Pancreas (tissue), 10 donors: ENCODE results near the gene LRRC75A. TPM values are rescaled to one million over a fixed set of nuclear protein-coding genes. Genes with fewer than 3 reads are reported as not detected.
A peak's percentile ranks its signal among the peaks of the same experiment; 100 is the strongest.
"Not testable (repeated sequence)": the region's sequence is repeated elsewhere in the genome, so short reads cannot be mapped to it uniquely, and the experiment has no call there.

Source experiments
- ATAC-seq, 4 donors: fragments of 200-7000 bp; cut with Tn5 transposase; one replicate each; pipeline versions ENCODE4 v1.8.0 to v1.9.1; 2020; ENCODE audit warnings: mild to moderate bottlenecking in 4 of 4, moderate library complexity in 4 of 4
- DNase-seq, 6 donors: peaks; one replicate each; pipeline ENCODE4 v3.0.0-alpha.2; 2020
- FAIRE-seq: peaks from 2 replicates; lab custom pipeline; 2012; peaks lifted over from hg19 to GRCh38; lab: Jason Lieb, UNC
- H3K27ac ChIP-seq, 4 donors: fragments of 200-600 bp; sonication (generic); 1 replicate in 3 of 4; 2 replicates in 1 of 4; pipeline versions ENCODE4 v1.5.0 to v1.8.0; 2020
- H3K27me3 ChIP-seq, 4 donors: fragments of 200-600 bp; one replicate each; pipeline ENCODE4 v1.8.0; 2021
- H3K36me3 ChIP-seq, 3 donors: fragments of 200-600 bp; sonication (generic) in 1 of 3; one replicate each; pipeline versions ENCODE4 v1.5.0 to v1.8.0; 2020 to 2021
- H3K4me1 ChIP-seq, 3 donors: fragments of 200-600 bp; one replicate each; pipeline ENCODE4 v1.8.0; 2021
- H3K4me3 ChIP-seq, 4 donors: fragments of 200-600 bp; sonication (generic) in 2 of 4; one replicate each; pipeline versions ENCODE4 v1.5.0 to v1.8.0; 2020 to 2021
- H3K9me3 ChIP-seq, 4 donors: fragments of 200-600 bp; one replicate each; pipeline ENCODE4 v1.8.0; 2021
- WGBS, 2 donors: extraction: QIAGEN DNeasy Blood & Tissue Kit; methylation state at CpG; one replicate each; pipeline ENCODE4 v1.1.7; 2013; 5-methylcytosine and 5-hydroxymethylcytosine counted together
- intact Hi-C, 3 donors: fragments of 100-400 bp; cut with DNase I; formaldehyde crosslinking; loops; one replicate each; pipeline versions ENCODE4 v1.11.1 to v1.14.2; 2022
- polyA plus RNA-seq, 2 donors: library from polyadenylated mRNA; stranded (reverse); fragments of 200-250 nt; gene quantifications; one replicate each; pipeline ENCODE4 v1.2.3, GENCODE V29; 2013
- total RNA-seq, 6 donors: library from RNA; stranded (reverse); fragmentation: NEBNext Ultra II Directional in 4 of 6; extraction: Animal tissue kit (Norgen Biotek cat#: 25700) in 4 of 6; gene quantifications; one replicate each; pipeline versions ENCODE4 v1.2.1 to v1.2.4, GENCODE V29; 2021 to 2023
- TF ChIP-seq, protein P1 (sequence below), 4 donors: fragments of 200-600 bp; sonication (generic) in 3 of 4; IDR thresholded peaks; one replicate each; pipeline versions ENCODE4 v1.5.0 to v1.8.0; 2021; ENCODE audit warnings: antibody characterized with exemption in 4 of 4
- donor health status: healthy with polysubstance abuse.
- donor health status: DM: no; HTN: no; CAD: no; lungs with moderate emphysema.
- donor health status: DM: no; HTN: no; CAD: no.
- donor health status: control.
- donor health status: control.
- donor health status: Bipolar disorder and iron deficiency.
- donor health status: DM: yes; HTN: yes; CAD: no.
- donor health status: DM: no; HTN: no; CAD: no.
- donor health status: DM: no; HTN: no; CAD: no.
- donor health status: DM: yes; HTN: yes; CAD: no.

The LRRC75A gene
- total and polyA plus RNA-seq, 8 donors = 0.95 to 4.0 (median 2.0) TPM

DNA sequence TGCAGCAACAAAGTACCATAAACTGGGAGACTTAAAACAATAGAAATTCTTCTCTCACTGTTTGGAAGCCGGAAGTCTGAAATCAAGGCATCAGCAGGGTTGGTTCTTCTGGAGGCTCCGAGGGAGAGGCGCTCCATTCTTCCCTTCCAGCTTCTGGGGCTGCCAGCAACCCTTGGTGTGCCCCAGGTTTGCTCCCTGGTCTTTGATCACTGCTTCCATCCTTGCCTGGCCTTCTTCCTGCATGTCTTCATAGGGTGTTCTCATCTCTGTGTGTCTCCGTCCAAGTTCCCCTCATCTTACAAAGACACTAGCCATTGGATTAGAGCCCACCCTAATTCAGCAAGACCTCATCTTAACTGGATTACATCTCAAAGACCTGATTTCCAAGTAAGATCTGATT, 35.3 kb upstream of the LRRC75A start:
- TF ChIP-seq, protein P1, sequence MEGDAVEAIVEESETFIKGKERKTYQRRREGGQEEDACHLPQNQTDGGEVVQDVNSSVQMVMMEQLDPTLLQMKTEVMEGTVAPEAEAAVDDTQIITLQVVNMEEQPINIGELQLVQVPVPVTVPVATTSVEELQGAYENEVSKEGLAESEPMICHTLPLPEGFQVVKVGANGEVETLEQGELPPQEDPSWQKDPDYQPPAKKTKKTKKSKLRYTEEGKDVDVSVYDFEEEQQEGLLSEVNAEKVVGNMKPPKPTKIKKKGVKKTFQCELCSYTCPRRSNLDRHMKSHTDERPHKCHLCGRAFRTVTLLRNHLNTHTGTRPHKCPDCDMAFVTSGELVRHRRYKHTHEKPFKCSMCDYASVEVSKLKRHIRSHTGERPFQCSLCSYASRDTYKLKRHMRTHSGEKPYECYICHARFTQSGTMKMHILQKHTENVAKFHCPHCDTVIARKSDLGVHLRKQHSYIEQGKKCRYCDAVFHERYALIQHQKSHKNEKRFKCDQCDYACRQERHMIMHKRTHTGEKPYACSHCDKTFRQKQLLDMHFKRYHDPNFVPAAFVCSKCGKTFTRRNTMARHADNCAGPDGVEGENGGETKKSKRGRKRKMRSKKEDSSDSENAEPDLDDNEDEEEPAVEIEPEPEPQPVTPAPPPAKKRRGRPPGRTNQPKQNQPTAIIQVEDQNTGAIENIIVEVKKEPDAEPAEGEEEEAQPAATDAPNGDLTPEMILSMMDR (IDR thresholded peaks at IDR 0.05) = no peak
- H3K4me3 ChIP-seq = no peak overlapping the region
- intact Hi-C loops = loop anchor here (10.0 kb wide), 2 partner anchors 72 to 162 kb away; no protein-coding TSS in a partner anchor
- H3K27me3 ChIP-seq = no peaks in the 10 kb centered on the region
- 71 to 84% methylated on average over 4 of the region's 4 CpGs for WGBS, 2 donors
- H3K4me1 ChIP-seq = no peaks in the 10 kb centered on the region
- no peaks in the 10 kb centered on the region for H3K9me3 ChIP-seq
- no peak overlapping the region for H3K27ac ChIP-seq
- no peak for DNase-seq
- no peaks in the 10 kb centered on the region for H3K36me3 ChIP-seq
- FAIRE-seq = no peak
- ATAC-seq = no peak

DNA sequence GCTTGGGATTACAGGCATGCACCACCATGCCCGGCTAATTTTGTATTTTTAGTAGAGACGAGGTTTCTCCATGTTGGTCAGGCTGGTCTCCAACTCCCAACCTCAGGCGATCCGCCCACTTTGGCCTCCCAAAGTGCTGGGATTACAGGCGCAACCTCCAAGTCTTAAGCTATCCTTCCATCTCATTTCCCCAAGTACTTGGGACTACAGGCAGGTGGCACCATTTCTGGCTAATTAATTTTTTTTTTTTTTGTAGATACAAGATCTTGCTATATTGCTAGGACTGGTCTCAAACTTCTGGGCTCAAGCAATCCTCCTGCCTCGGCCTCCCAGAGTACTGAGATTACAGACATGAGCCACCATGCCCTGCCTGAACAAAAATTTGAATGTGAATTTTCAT, 33.6 kb upstream of the LRRC75A start:
- not testable (repeated sequence) for H3K9me3 ChIP-seq, H3K4me3 ChIP-seq, H3K4me1 ChIP-seq, ATAC-seq, H3K36me3 ChIP-seq, FAIRE-seq, H3K27me3 ChIP-seq, DNase-seq, H3K27ac ChIP-seq
- intact Hi-C loops = loop anchor here (10.0 kb wide), 2 partner anchors 71 to 161 kb away; no protein-coding TSS in a partner anchor
- WGBS, 2 donors = 82 to 87% methylated on average over 6 of the region's 6 CpGs

DNA sequence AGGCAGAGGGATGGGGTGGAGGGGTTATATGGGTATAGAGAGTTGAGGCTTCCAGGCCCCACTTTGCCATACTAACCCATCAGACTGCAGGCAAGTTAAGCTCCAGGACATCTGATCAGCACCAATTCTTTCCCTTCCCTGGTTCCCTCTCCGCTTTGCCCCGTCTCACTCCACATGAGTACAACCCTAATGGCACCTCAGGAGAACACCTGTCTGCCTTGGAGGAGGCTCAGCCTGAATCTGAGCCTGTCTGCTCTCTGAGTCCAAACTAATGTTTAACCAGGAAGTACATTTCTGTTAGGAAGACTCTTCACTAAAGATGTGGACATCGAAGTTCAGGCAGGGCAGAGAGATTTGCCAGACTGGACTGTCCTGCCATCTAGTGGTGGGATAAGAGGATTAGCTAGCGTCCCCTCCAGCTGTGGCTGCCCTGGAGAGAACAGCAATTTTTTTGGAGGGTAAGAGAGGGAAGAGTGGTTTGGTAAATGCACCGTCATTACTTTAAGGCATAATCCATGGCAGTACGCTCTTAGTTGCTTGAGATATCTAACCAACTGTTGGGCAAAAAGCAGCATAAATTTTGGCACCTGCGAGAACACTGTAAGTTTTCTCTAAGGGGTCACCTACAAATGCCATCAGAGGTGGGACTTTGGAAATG, 29.2 kb upstream of the LRRC75A start:
- TF ChIP-seq, protein P1 (IDR thresholded peaks at IDR 0.05) = peak; percentile 77 to 89 (median 87)
- ATAC-seq (peak; percentile 96 to 99 (median 98)), FAIRE-seq (peak; percentile 92), DNase-seq (peak in 5 of 6 donors; percentile 73 to 86 (median 76))
- Histone ChIP-seq H3K9me3 (no peaks in the 10 kb centered on the region), H3K27ac (no peak overlapping the region), H3K27me3 (no peaks in the 10 kb centered on the region), H3K4me3 (no peak overlapping the region), H3K36me3 (no peaks in the 10 kb centered on the region), H3K4me1 (no peaks in the 10 kb centered on the region)
- 22 to 28% methylated on average over 7 of the region's 7 CpGs for WGBS, 2 donors
- intact Hi-C loops = loop anchor here (10.0 kb wide), 2 partner anchors 66 to 156 kb away; no protein-coding TSS in a partner anchor

DNA sequence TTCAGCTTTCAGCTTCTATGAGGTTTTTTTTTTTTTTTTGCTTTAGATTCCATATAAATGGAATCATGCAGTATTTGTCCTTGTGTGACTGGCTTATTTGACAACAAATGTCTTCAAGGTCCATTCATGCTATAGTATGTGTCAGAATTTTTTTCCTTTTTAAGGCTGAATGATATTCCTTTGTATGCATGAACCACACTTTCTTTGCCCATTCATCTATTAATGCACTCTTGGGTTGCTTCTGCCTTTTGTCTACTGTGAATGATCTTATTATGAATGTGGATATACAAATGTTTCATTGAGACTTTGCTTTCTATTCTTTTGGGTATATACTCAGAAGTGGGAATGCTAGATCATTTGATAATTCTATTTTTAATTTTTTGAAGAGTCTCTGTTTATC, 27.0 kb upstream of the LRRC75A start:
- intact Hi-C loops = loop anchor here in 1 of 3 donors (5.0 kb wide), 1 partner anchor 62 kb away; no protein-coding TSS in a partner anchor
- ATAC-seq (no peak), FAIRE-seq (no peak), DNase-seq (no peak)
- no peaks in the 10 kb centered on the region for H3K9me3 ChIP-seq
- no peak overlapping the region for H3K4me3 ChIP-seq
- no peaks in the 10 kb centered on the region for H3K27me3 ChIP-seq
- H3K27ac ChIP-seq = no peak overlapping the region
- no peaks in the 10 kb centered on the region for H3K36me3 ChIP-seq
- H3K4me1 ChIP-seq = no peaks in the 10 kb centered on the region
- TF ChIP-seq, protein P1 (IDR thresholded peaks at IDR 0.05) = no peak

DNA sequence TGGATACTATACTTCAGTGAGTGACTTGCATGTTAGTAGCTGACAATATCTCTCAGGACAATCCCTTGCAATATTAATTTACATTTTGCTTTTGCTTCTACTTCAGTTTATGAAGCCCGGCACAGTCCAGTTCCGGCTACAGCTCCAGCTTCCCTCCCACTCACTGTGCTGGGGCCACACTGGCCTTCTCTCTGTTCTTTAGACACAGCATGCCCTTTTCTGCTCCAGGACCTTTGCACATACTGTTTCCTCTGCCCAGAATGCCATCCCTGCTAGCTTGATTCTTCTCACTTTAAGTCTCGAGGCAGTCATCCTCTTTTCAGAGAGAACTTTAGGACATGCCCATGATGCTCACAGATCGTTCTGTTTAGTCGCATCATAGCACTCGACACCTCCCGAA, 25.5 kb upstream of the LRRC75A start:
- DNase-seq = no peak
- no peak for ATAC-seq
- Histone ChIP-seq H3K4me1 (no peaks in the 10 kb centered on the region), H3K4me3 (no peak overlapping the region), H3K36me3 (no peaks in the 10 kb centered on the region), H3K27me3 (no peaks in the 10 kb centered on the region), H3K9me3 (no peaks in the 10 kb centered on the region), H3K27ac (no peak overlapping the region)
- WGBS, 2 donors = 82 to 90% methylated on average over 7 of the region's 7 CpGs
- intact Hi-C loops = loop anchor here in 1 of 3 donors (5.0 kb wide), 1 partner anchor 60 kb away; no protein-coding TSS in a partner anchor
- no peak for FAIRE-seq
- TF ChIP-seq, protein P1 (IDR thresholded peaks at IDR 0.05) = no peak
